OCI-LY3 (cell line): ENCODE measurements around the gene PPCDC.

ENCODE experiments used
- EZH2phosphoT487 ChIP-seq: fragments of 200-600 bp; shearing (Covaris generic); IDR thresholded peaks from 2 replicates; pipeline ENCODE4 v1.6.1; 2018; ENCODE audit warnings: antibody characterized with exemption, mixed run types, low read depth
- TF ChIP-seq, protein P1 (sequence below): fragments of 200-600, 300-600 bp; sonication (generic); IDR thresholded peaks from 2 replicates; pipeline ENCODE4 v1.5.1; 2014; ENCODE audit warnings: antibody characterized with exemption, low read length, low read depth

- TF ChIP-seq, protein P1, sequence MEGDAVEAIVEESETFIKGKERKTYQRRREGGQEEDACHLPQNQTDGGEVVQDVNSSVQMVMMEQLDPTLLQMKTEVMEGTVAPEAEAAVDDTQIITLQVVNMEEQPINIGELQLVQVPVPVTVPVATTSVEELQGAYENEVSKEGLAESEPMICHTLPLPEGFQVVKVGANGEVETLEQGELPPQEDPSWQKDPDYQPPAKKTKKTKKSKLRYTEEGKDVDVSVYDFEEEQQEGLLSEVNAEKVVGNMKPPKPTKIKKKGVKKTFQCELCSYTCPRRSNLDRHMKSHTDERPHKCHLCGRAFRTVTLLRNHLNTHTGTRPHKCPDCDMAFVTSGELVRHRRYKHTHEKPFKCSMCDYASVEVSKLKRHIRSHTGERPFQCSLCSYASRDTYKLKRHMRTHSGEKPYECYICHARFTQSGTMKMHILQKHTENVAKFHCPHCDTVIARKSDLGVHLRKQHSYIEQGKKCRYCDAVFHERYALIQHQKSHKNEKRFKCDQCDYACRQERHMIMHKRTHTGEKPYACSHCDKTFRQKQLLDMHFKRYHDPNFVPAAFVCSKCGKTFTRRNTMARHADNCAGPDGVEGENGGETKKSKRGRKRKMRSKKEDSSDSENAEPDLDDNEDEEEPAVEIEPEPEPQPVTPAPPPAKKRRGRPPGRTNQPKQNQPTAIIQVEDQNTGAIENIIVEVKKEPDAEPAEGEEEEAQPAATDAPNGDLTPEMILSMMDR = no peak
- TF ChIP-seq EZH2phosphoT487 = no peak
Observed at GRCh38 chr15:75019916-75020315, 3.5 kb upstream of the PPCDC start.
